UCSD-AML1 (cell line): Measurements from ENCODE around the gene LSG1.

ENCODE experiments used
- DNase-seq: peaks from one replicate; lab custom pipeline; 2025; ENCODE audit not compliant: unreplicated experiment; lab: John Stamatoyannopoulos, UW

The LSG1 gene

DNA sequence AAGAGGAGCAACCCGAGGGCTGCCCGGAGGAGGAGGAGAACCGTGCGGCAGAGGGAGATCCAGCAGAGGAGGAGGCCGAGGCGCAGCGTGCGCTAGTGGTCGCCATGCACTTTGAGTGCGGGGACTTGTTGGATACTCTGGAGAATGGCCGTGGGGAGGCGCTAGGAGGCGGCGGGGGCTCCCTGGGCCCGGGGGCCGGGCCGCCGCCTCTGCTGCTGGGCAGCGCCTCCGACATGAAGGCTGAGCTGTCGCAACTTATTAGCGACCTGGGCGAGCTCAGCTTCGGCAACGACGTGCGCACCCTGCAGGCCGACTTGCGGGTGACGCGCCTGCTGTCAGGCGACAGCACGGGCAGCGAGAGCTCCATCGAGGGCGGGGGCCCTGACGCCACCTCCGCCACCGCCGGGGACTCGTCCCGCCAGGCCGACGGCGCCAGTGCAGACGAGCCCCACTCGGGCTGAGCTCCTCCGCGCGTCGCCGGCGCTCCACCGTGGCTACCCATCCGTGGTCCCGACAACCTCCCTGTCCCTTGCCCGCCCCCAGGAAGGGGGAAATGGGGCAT lies 15.7 kb upstream of the LSG1 start:
- peak; percentile 83 for DNase-seq

DNA sequence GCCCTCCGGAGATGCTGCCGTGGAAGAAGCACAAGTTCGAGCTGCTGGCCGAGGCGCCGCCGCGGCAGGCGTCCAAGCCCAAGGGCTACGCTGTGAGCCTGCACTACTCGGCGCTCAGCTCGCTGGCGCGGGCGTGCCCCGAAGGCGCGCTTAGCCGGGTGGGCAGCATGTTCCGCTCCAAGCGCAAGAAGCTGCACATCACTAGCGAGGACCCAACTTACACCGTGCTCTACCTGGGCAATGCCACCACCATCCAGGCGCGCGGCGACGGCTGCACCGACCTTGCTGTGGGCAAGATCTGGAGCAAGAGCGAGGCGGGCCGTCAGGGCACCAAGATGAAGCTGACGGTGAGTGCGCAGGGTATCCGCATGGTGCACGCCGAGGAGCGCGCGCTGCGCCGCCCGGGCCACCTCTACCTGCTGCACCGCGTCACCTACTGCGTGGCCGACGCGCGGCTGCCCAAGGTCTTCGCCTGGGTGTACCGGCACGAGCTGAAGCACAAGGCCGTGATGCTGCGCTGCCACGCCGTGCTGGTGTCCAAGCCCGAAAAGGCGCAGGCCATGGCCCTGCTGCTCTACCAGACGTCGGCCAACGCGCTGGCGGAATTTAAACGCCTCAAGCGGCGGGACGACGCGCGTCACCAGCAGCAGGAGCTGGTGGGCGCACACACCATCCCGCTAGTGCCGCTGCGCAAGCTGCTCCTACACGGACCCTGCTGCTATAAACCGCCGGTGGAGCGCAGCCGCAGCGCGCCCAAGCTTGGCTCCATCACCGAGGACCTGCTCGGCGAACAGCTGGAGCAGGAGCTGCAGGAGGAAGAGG lies 15.0 kb upstream of the LSG1 start:
- DNase-seq, result no peak

- no peak for DNase-seq
Measured at GRCh38 chr3:194686414-194686815, 14.4 kb upstream of the LSG1 start.

GRCh38 chr3:194685718-194686413 lies 13.9 kb upstream of the LSG1 start, which contains the start of gene FAM43A:
TSS of gene FAM43A (plus strand) at chr3:194685883. CDS start at chr3:194686827, 944 bp downstream.
- DNase-seq, result peak; percentile 91

GRCh38 chr3:194685065-194685717 lies 13.2 kb upstream of the LSG1 start:
- no peak for DNase-seq

- DNase-seq, result no peak
Measured at GRCh38 chr3:194683380-194683779, 11.4 kb upstream of the LSG1 start.

GRCh38 chr3:194682694-194683310 lies 10.8 kb upstream of the LSG1 start:
- peak; percentile 74 for DNase-seq

DNA sequence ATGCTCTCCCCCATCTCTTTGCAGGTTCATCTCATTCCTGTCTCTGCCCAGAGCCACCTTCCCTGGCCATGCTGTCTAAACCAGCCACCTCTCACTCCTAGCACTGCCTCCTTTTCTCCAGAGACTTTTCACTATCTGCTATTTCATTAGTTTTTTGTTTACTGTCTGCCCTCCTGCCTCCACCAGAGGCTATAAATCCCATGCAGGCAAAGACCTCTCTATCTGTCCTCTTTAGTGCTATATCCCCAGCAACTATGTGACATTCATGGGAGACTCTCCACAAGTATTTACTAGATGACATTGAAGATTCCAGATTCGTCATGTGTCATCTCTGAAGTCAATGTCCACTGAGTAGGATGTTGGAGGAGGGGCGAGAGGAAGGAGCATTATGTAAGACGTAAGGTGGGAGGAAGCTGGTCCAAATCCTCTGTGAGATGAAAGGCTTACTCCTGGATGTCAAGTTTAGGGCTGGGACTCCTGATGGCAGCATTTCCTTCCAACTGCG lies 10.2 kb upstream of the LSG1 start:
- no peak for DNase-seq

DNA sequence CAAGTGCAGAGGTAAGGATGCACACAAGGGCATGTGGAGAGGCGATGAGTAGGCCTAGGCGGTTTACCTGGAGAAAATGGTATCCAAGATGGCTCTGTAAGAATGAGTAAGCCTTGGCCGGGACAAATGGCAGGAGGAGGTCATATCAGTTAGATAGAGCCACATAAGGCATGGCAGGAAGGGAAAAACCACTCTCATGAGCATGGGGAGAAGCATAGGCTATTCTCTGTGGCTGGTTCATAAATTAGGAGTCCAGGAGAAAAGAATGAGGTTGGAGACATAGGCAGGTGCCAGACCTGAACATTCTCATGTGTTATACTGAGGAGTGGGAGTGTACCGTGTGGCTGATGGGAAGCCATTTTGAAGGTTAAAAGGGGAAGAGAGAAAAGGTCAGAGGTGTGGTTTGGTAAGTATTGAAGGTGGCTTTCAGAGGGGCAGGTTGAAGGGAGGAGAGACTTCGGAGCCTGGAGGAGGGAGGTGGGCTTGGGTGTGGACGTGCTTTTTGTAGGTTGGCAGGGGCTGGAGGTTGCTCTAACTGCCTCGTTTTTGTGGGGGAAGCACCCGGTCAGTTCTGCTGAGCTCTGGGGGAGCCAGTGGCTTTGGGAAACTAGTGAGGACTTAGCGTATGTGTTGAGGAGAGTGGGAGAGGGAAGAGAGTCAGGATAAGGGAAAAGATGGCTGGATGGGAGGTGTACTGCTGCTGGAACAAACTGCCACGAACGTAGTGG lies 9.1 kb upstream of the LSG1 start:
- no peak for DNase-seq

GRCh38 chr3:194676471-194676870 lies 4.5 kb upstream of the LSG1 start:
- DNase-seq, result no peak

DNA sequence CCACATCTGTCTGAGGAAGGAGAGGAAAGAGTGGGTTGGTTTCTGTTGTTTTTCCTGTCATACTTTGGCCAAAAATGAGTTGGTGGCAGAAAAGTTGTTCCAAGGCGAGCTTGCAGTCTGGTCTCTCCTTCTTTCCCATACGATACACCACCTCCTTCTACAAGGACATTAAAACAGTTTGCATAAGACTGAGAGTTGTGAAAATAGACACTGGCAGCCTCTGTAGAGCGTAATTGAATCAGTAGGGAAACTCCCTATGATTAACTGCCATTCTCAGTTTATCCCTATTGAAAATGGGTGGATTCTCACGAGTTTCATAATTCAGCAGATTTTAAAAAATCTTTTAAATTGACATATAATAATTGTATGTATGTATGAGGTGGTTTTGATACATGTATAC lies 3.7 kb upstream of the LSG1 start:
- no peak for DNase-seq

DNA sequence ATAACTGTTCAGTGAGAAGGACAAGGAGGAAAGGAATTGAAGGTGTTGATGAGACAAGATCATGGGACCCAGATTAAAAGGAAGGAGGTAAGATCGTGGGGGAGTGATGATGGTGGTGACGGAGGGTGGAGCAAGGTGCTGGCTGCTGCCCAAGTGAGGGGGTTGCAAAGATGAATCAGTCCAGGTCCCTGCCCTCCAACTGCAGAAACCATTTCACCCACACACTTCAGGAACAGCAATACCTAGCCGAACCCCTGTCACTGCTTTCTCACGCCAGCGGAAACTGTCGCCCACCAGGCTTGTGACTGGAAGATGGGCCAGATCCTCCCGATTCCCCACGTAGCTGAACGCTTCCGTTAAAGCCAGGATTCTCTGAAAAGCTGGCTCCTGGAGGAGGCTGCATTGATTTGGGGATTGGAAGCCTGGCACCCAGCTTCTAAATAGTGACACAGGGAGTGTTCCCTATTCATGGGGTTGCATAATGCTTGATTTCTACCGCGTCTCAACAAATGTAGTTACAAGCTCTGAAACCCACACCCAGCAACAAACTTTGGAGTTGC lies 3.2 kb upstream of the LSG1 start:
- DNase-seq, result no peak

GRCh38 chr3:194673761-194674160 lies 1.8 kb upstream of the LSG1 start:
- DNase-seq, result no peak

DNA sequence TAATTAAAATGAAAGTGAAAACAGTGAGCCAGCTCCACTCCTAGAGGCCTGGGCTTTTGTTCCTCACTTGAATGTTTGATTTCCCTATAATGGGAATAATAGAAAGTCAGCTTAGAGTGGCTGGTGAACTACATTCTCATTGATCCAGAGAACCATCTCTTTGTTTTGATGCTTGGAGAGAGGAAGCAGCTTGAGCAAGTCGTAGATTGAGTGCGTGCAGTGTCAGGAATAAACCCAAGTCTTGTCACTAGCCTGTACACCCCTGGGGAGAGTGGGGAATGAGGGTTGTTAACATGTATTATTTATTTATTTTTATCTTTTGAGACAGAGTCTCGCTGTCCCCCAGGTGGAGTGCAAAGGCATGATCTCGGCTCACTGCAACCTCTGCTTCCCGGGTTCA lies 885 bp upstream of the LSG1 start:
- no peak for DNase-seq

DNA sequence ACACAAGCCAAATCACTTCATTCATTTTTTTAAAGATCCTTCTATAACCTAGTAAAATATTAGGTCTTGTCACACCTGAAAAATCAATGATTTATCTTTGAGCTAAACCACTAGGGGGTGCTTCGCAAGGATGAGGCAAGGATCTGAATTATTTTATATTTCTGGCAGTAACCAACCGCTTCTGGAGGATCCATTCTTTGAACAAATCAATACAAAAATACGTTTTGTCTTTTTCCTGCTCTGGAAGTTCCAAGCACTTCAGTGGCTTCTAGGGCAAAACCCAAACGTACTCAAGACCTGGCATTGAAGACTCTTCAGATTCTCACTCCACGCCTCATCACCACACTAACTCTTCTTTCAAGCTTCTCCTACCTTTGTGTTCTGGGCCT lies 486 bp downstream of the LSG1 start:
- no peak for DNase-seq

DNA sequence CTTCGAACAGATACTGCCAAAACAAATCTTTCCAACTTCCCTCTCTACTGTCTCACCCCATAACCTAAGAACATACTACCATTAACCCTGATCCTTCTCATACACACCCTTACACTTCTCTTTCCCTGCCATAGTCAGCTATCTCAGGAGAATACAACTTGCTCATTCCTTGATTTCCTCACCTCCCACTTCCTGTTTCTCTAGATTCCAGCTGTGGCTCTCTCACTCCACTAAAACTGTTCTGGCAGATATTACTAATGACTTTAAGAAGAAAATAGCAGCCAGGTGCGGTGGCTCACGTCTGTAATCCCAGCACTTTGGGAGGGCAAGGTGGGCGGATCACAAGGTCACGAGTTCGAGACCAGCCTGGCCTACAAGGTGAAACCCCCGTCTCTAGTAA lies 4.6 kb downstream of the LSG1 start:
- DNase-seq, result no peak

DNA sequence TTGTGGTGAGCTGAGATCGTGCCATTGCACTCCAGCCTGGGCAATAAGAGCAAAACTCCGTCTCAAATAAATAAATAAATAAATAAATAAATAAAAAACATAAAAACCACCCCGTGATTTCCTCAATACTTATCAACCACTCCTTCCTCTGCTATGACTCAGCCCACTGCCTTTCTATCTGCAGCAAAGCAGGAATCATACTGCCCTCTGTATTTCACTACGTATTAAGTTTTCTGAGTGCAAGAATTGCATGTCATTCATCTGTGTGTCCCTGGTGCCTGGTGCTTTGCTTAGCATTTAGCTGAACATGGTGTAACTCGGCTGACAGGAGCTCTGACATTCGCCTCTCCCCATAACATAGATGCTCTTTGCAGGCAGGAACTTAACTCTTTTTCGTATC lies 7.1 kb downstream of the LSG1 start:
- DNase-seq, result no peak

GRCh38 chr3:194661946-194662345 lies 10.0 kb downstream of the LSG1 start:
- no peak for DNase-seq

GRCh38 chr3:194661374-194661773 lies 10.6 kb downstream of the LSG1 start:
- peak; percentile 33 for DNase-seq

DNA sequence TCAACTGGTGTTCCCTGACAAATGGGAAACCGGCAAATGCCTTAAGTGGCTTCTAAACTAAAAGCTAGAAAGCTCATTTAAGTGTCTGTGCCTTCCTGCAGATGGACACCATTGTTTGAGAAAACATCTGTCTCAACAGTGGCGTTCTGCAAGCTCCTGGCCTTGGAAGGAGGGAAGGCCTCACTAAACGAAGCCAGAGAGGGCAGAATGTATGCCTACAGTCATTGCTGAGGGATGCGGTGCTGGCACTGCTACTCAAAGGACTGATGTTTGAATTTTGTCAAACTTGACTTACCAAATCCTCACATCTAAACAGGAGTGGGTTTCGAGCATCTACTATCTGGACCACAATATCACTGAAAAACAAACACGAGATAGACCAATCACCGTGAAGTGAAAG lies 12.2 kb downstream of the LSG1 start:
- DNase-seq, result no peak
